WTC11 (cell line): ENCODE results near the gene WDR75. TPM values are rescaled to one million over a fixed set of nuclear protein-coding genes. Genes with fewer than 3 reads are reported as not detected.
A peak's percentile ranks its signal among the peaks of the same experiment; 100 is the strongest.

ENCODE experiments used
- ATAC-seq: fragments of 200-7000 bp; cut with Tn5 transposase; 2 replicates; pipeline ENCODE4 v1.10.0; 2021; ENCODE audit warnings: mild to moderate bottlenecking, moderate library complexity
- CTCF ChIA-PET: fragments of 300-600 bp; sonication (Branson Sonifier 250); formaldehyde crosslinking; loops from one replicate; lab custom pipeline; 2021; ENCODE audit warnings: antibody characterized with exemption; lab: Charles Lee
- POLR2A ChIA-PET: fragments of 350-600 bp; sonication (Branson Sonifier 250); formaldehyde crosslinking; loops from one replicate; lab custom pipeline; 2021; ENCODE audit warnings: antibody characterized with exemption; lab: Charles Lee
- DNase-seq: peaks from one replicate; pipeline ENCODE4 v3.0.0; 2021; ENCODE audit warnings: low spot score
- H3K27ac Mint-ChIP-seq: 2 replicates; pipeline ENCODE4 v1.8.0; 2021; ENCODE audit warnings: mixed read lengths
- H3K27me3 Mint-ChIP-seq: 2 replicates; pipeline ENCODE4 v1.8.0; 2021; ENCODE audit warnings: low read depth, mild to moderate bottlenecking, moderate library complexity, mixed read lengths
- H3K36me3 Mint-ChIP-seq: 2 replicates; pipeline ENCODE4 v1.8.0; 2021; ENCODE audit warnings: mixed read lengths
- H3K4me1 Mint-ChIP-seq: 2 replicates; pipeline ENCODE4 v1.8.0; 2022; ENCODE audit warnings: mixed read lengths
- H3K4me3 Mint-ChIP-seq: 2 replicates; pipeline ENCODE4 v1.8.0; 2021; ENCODE audit warnings: mild to moderate bottlenecking, moderate library complexity, mixed read lengths
- H3K9me3 Mint-ChIP-seq: 2 replicates; pipeline ENCODE4 v1.8.0; 2021; ENCODE audit warnings: mixed read lengths
- ARID4B ChIP-seq: sonication (generic); formaldehyde crosslinking; IDR thresholded peaks from 2 replicates; pipeline ENCODE4 v1.8.0; 2023; ENCODE audit warnings: missing genetic modification reagents, mild to moderate bottlenecking, borderline replicate concordance
- CBFB ChIP-seq: sonication (generic); formaldehyde crosslinking; IDR thresholded peaks from 2 replicates; pipeline ENCODE4 v1.8.1; 2022; ENCODE audit warnings: mild to moderate bottlenecking, low read depth, missing genetic modification reagents
- CTCF ChIP-seq: fragments of 200-600 bp; IDR thresholded peaks from 2 replicates; pipeline ENCODE4 v1.8.0; 2022; ENCODE audit warnings: antibody characterized with exemption
- E2F5 ChIP-seq: sonication (generic); formaldehyde crosslinking; IDR thresholded peaks from 2 replicates; pipeline ENCODE4 v1.8.1; 2022; ENCODE audit warnings: mild to moderate bottlenecking, moderate library complexity, missing genetic modification reagents
- ESRRA ChIP-seq: sonication (generic); formaldehyde crosslinking; IDR thresholded peaks from 2 replicates; pipeline ENCODE4 v1.8.1; 2022; ENCODE audit warnings: mild to moderate bottlenecking, missing genetic modification reagents, borderline replicate concordance
- FOXK1 ChIP-seq: sonication (generic); formaldehyde crosslinking; IDR thresholded peaks from 2 replicates; pipeline ENCODE4 v1.8.0; 2022; ENCODE audit warnings: mild to moderate bottlenecking, moderate library complexity, missing genetic modification reagents
- JAZF1 ChIP-seq: fragments of 250-450 bp; sonication (Bioruptor Pico); IDR thresholded peaks from 2 replicates; pipeline ENCODE4 v1.9.0; 2021; ENCODE audit warnings: moderate library complexity, mild to moderate bottlenecking, inconsistent platforms
- MYBL2 ChIP-seq: sonication (generic); formaldehyde crosslinking; IDR thresholded peaks from 2 replicates; pipeline ENCODE4 v1.8.1; 2023; ENCODE audit warnings: mild to moderate bottlenecking, moderate library complexity, missing genetic modification reagents
- NFE2L1 ChIP-seq: sonication (generic); formaldehyde crosslinking; IDR thresholded peaks from 2 replicates; pipeline ENCODE4 v1.8.1; 2023; ENCODE audit warnings: missing genetic modification reagents
- NR1H2 ChIP-seq: sonication (generic); formaldehyde crosslinking; IDR thresholded peaks from 2 replicates; pipeline ENCODE4 v1.9.0; 2021; ENCODE audit warnings: mild to moderate bottlenecking, moderate library complexity, missing genetic modification reagents
- PRDM15 ChIP-seq: sonication (generic); formaldehyde crosslinking; IDR thresholded peaks from 2 replicates; pipeline ENCODE4 v1.8.0; 2022; ENCODE audit warnings: missing genetic modification reagents
- PREB ChIP-seq: sonication (generic); formaldehyde crosslinking; IDR thresholded peaks from 2 replicates; pipeline ENCODE4 v1.8.1; 2022; ENCODE audit warnings: mild to moderate bottlenecking, missing genetic modification reagents, moderate library complexity, borderline replicate concordance
- SMAD4 ChIP-seq: sonication (generic); formaldehyde crosslinking; IDR thresholded peaks from 2 replicates; pipeline ENCODE4 v1.8.0; 2022; ENCODE audit warnings: mild to moderate bottlenecking, missing genetic modification reagents
- TEAD1 ChIP-seq: sonication (generic); formaldehyde crosslinking; IDR thresholded peaks from 2 replicates; pipeline ENCODE4 v1.8.0; 2022; ENCODE audit warnings: mild to moderate bottlenecking, missing genetic modification reagents
- TEAD4 ChIP-seq: sonication (generic); formaldehyde crosslinking; IDR thresholded peaks from 2 replicates; pipeline ENCODE4 v1.8.0; 2022; ENCODE audit warnings: mild to moderate bottlenecking, missing genetic modification reagents
- ZBTB43 ChIP-seq: sonication (generic); formaldehyde crosslinking; IDR thresholded peaks from 2 replicates; pipeline ENCODE4 v1.8.1; 2023; ENCODE audit warnings: mild to moderate bottlenecking, missing genetic modification reagents
- ZMAT4 ChIP-seq: fragments of 250-450 bp; sonication (Bioruptor Pico); IDR thresholded peaks from 2 replicates; pipeline ENCODE4 v1.9.0; 2021; ENCODE audit warnings: mild to moderate bottlenecking
- ZNF423 ChIP-seq: fragments of 250-450 bp; sonication (Bioruptor Pico); IDR thresholded peaks from 2 replicates; pipeline ENCODE4 v2.1.2; 2022; ENCODE audit warnings: mild to moderate bottlenecking, moderate library complexity
- total RNA-seq: library from RNA; stranded (reverse); gene quantifications from 3 replicates; pipeline ENCODE4 v1.2.3, GENCODE V29; 2021

Gene WDR75
- total RNA-seq, 1 experiment from 2014 or later: 68.3 TPM

GRCh38 chr2:189504238-189504637, 63.0 kb downstream of the WDR75 start (continued):
- TF ChIP-seq PRDM15 (CRISPR knock-in tag): no peak
- TF ChIP-seq CBFB: no peak
- no peak for TF ChIP-seq PREB (CRISPR knock-in tag)
- no peak for TF ChIP-seq TEAD4 (CRISPR knock-in tag)
- no peak for TF ChIP-seq MYBL2 (CRISPR knock-in tag)
- TF ChIP-seq ZNF423: no peak

- DNase-seq (no peak), ATAC-seq (0 out of 2 replicates have a peak, but pooled peaks have one; percentile 26)
- peaks cover 19% of the 10 kb centered on the region for H3K9me3 Mint-ChIP-seq
- H3K27me3 Mint-ChIP-seq: no peaks in the 10 kb centered on the region
- no peaks in the 10 kb centered on the region for H3K4me1 Mint-ChIP-seq
- H3K4me3 Mint-ChIP-seq: no peak overlapping the region
- H3K36me3 Mint-ChIP-seq: no peaks in the 10 kb centered on the region; the same call in 1 of the 2 replicates
- POLR2A ChIA-PET: no interaction called here
- CTCF ChIA-PET: no interaction called here
- no peak overlapping the region for H3K27ac Mint-ChIP-seq
- no peak for TF ChIP-seq ZMAT4 (CRISPR knock-in tag)
- TF ChIP-seq JAZF1 (CRISPR knock-in tag): 0 out of 2 replicates have a peak, but pooled peaks have one; percentile 23
- no peak for TF ChIP-seq TEAD1
- no peak for TF ChIP-seq E2F5 (CRISPR knock-in tag)
Observed at GRCh38 chr2:189505492-189505891, 64.2 kb downstream of the WDR75 start.

- H3K27ac Mint-ChIP-seq: no peak overlapping the region
- no peaks in the 10 kb centered on the region for H3K4me1 Mint-ChIP-seq
- POLR2A ChIA-PET: no interaction called here
- no peak for ATAC-seq
- peaks cover 23% of the 10 kb centered on the region for H3K9me3 Mint-ChIP-seq
- H3K36me3 Mint-ChIP-seq: no peaks in the 10 kb centered on the region; the same call in 1 of the 2 replicates
- no peak for DNase-seq
- CTCF ChIA-PET: no interaction called here
- H3K27me3 Mint-ChIP-seq: no peaks in the 10 kb centered on the region
- no peak overlapping the region for H3K4me3 Mint-ChIP-seq
- TF ChIP-seq NFE2L1 (CRISPR knock-in tag): no peak
- no peak for TF ChIP-seq ZBTB43
- no peak for TF ChIP-seq FOXK1 (CRISPR knock-in tag)
- no peak for TF ChIP-seq ESRRA (CRISPR knock-in tag)
- TF ChIP-seq SMAD4: no peak
- no peak for TF ChIP-seq ZMAT4 (CRISPR knock-in tag)
- no peak for TF ChIP-seq CTCF
- no peak for TF ChIP-seq ARID4B (CRISPR knock-in tag)
- no peak for TF ChIP-seq NR1H2 (CRISPR knock-in tag)
Observed at GRCh38 chr2:189506514-189506976, 65.3 kb downstream of the WDR75 start.
